Hippocampal formation (tissue), 2 donors: ENCODE data around the gene MCRIP1.

Source experiments
- DNase-seq, 2 donors: peaks; one replicate each; lab custom pipeline; 2025; lab: John Stamatoyannopoulos, UW

Gene MCRIP1

GRCh38 chr17:81860756-81861568, 27.9 kb upstream of the MCRIP1 start:
- DNase-seq, result peak; percentile 99

GRCh38 chr17:81859906-81860755, 27.0 kb upstream of the MCRIP1 start, which contains the start of gene P4HB:
Gene P4HB (minus strand): TSS chr17:81860535. CDS start chr17:81860471, 64 bp downstream.
- DNase-seq, result no peak

- DNase-seq, result no peak
Measured at GRCh38 chr17:81858967-81859905, 26.1 kb upstream of the MCRIP1 start.

GRCh38 chr17:81858170-81858966, 25.3 kb upstream of the MCRIP1 start:
- DNase-seq, result no peak

GRCh38 chr17:81854974-81855774, 22.1 kb upstream of the MCRIP1 start:
- no peak for DNase-seq

GRCh38 chr17:81852237-81852636, 19.1 kb upstream of the MCRIP1 start:
- DNase-seq, result no peak

- no peak for DNase-seq
Measured at GRCh38 chr17:81851423-81851822, 18.3 kb upstream of the MCRIP1 start.

GRCh38 chr17:81849457-81849856, 16.4 kb upstream of the MCRIP1 start:
- no peak for DNase-seq

- DNase-seq, result no peak
Measured at GRCh38 chr17:81846743-81847689, 13.9 kb upstream of the MCRIP1 start.

- no peak for DNase-seq
Measured at GRCh38 chr17:81845881-81846742, 13.0 kb upstream of the MCRIP1 start.

GRCh38 chr17:81845361-81845760, 12.3 kb upstream of the MCRIP1 start:
- no peak for DNase-seq

GRCh38 chr17:81844887-81845286, 11.8 kb upstream of the MCRIP1 start:
- DNase-seq, result no peak

- DNase-seq, result no peak
Measured at GRCh38 chr17:81844327-81844851, 11.3 kb upstream of the MCRIP1 start.

- no peak for DNase-seq
Measured at GRCh38 chr17:81843713-81844326, 10.7 kb upstream of the MCRIP1 start.

GRCh38 chr17:81842725-81843504, 9.8 kb upstream of the MCRIP1 start:
- no peak for DNase-seq

GRCh38 chr17:81842378-81842724, 9.3 kb upstream of the MCRIP1 start:
- no peak for DNase-seq

GRCh38 chr17:81841866-81842265, 8.8 kb upstream of the MCRIP1 start:
- no peak for DNase-seq
